GM12878 (cell line): ENCODE measurements around the gene PLA2G6. TPM values are rescaled to one million over a fixed set of nuclear protein-coding genes. Genes with fewer than 3 reads are reported as not detected.

Source experiments
- LARP7 ChIP-seq: fragments of 450-650 bp; IDR thresholded peaks from 2 replicates; pipeline ENCODE4 v1.6.1; 2017; ENCODE audit warnings: mild to moderate bottlenecking
- NKRF ChIP-seq: fragments of 450-650 bp; conservative IDR thresholded peaks from 2 replicates; pipeline ENCODE4 v1.6.1; 2017; ENCODE audit warnings: mild to moderate bottlenecking, moderate library complexity
- SMARCA5 ChIP-seq: fragments of 450-650 bp; IDR thresholded peaks from 2 replicates; pipeline ENCODE4 v1.6.1; 2017; ENCODE audit warnings: mild to moderate bottlenecking
- ZBTB40 ChIP-seq: fragments of 450-650 bp; IDR thresholded peaks from 2 replicates; pipeline ENCODE4 v1.6.1; 2016; ENCODE audit warnings: mild to moderate bottlenecking, moderate library complexity, borderline replicate concordance
- polyA plus RNA-seq, 11 experiments: library from polyadenylated mRNA; depleted of rRNA in 4 of 11; unstranded in 6 of 11; stranded (reverse) in 5 of 11; fragments of >200 nt; fragmentation: Nextera tagmentation in 4 of 11; fragmentation: Illumina TruSeq in 1 of 11; extraction: Ambion mirVana in 4 of 11; extraction: Trizol in 1 of 11; gene quantifications; 1 replicate in 1 of 11; 2 replicates in 10 of 11; pipeline versions ENCODE4 v1.2.1 to v1.2.3, GENCODE V29; 2011 to 2016; ENCODE audit warnings: inconsistent platforms in 2 of 11, missing spikeins in 2 of 11, low read depth in 1 of 11
- total RNA-seq, 4 experiments: library from RNA; depleted of rRNA in 3 of 4; stranded (reverse); fragments of >200 nt in 3 of 4; fragmentation: Illumina TruSeq in 1 of 4; extraction: Trizol in 1 of 4; gene quantifications; 2 replicates each; pipeline versions ENCODE4 v1.2.1 to v1.2.3, GENCODE V29; 2013 to 2021
- TF ChIP-seq, protein P1 (sequence below): fragments of 450-650 bp; IDR thresholded peaks from 2 replicates; pipeline ENCODE4 v1.6.1; 2017; ENCODE audit warnings: mild to moderate bottlenecking, low read depth, inconsistent platforms; ENCODE audit not compliant: poor library complexity, severe bottlenecking

Gene PLA2G6
- total and polyA plus RNA-seq, 10 of the 15 experiments (the other 5 are each of a cell fraction or from before 2014, with no cell fraction given), result 0.15 to 42.2 (median 15.8) TPM

- TF ChIP-seq, protein P1, sequence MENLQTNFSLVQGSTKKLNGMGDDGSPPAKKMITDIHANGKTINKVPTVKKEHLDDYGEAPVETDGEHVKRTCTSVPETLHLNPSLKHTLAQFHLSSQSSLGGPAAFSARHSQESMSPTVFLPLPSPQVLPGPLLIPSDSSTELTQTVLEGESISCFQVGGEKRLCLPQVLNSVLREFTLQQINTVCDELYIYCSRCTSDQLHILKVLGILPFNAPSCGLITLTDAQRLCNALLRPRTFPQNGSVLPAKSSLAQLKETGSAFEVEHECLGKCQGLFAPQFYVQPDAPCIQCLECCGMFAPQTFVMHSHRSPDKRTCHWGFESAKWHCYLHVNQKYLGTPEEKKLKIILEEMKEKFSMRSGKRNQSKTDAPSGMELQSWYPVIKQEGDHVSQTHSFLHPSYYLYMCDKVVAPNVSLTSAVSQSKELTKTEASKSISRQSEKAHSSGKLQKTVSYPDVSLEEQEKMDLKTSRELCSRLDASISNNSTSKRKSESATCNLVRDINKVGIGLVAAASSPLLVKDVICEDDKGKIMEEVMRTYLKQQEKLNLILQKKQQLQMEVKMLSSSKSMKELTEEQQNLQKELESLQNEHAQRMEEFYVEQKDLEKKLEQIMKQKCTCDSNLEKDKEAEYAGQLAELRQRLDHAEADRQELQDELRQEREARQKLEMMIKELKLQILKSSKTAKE, result no peak
- no peak for TF ChIP-seq SMARCA5
- no peak for TF ChIP-seq ZBTB40
- TF ChIP-seq NKRF, result no peak
- TF ChIP-seq LARP7, result no peak
These were observed 46.4 kb downstream of the PLA2G6 start (continued) for GRCh38 chr22:38135133-38135706.
